HL-60 (cell line): Measurements from ENCODE around the gene IFNAR2.

ENCODE experiments used
- CTCF ChIP-seq: IDR thresholded peaks from one replicate; pipeline ENCODE4 v1.5.1; 2011; ENCODE audit warnings: low read length, control low read depth, inconsistent platforms; ENCODE audit not compliant: insufficient read depth
- GABPA ChIP-seq: IDR thresholded peaks from 2 replicates; pipeline ENCODE4 v1.6.1; 2012; ENCODE audit warnings: low read depth
- POLR2AphosphoS5 ChIP-seq: IDR thresholded peaks from 2 replicates; pipeline ENCODE4 v1.6.1; 2012; ENCODE audit warnings: low read depth
- REST ChIP-seq: IDR thresholded peaks from 2 replicates; pipeline ENCODE4 v1.6.1; 2012; ENCODE audit warnings: low read depth; ENCODE audit not compliant: insufficient replicate concordance

- TF ChIP-seq CTCF (no peak), GABPA (no peak), REST (no peak), POLR2AphosphoS5 (no peak)
Measured at GRCh38 chr21:33268393-33268736, 38.6 kb downstream of the IFNAR2 start.
